Stimulated activated CD4-positive, alpha-beta T cell treated with anti-CD3 and anti-CD28 coated beads, TNF-alpha, amount 100 ng/mL, for 1 hour (primary cell): Measurements from ENCODE around the gene ESR2.

Source experiments
- DNase-seq, 3 donors: peaks; one replicate each; pipeline ENCODE4 v3.0.0-alpha.2; 2020; ENCODE audit warnings: low read depth in 3 of 3, low spot score in 1 of 3

ESR2 gene

DNA sequence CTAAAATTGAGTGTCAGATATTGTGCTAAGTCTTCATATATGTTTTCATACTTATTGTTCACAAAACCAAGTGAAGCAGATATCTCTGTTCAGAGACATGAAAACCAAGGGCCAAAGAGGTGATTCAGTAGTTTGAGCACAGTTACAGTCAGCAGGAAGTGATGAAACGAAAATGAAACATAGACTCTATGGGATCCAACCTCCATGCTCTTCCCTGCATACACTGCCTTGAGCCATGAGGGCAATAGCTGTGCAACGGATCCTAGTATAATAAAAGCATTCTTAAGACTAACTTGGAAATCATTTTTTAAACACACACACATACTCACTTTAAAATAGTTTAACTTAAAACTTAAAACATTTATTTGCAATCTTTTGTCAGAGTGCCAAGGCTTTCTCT, 27.9 kb downstream of the ESR2 start:
- no peak for DNase-seq

DNA sequence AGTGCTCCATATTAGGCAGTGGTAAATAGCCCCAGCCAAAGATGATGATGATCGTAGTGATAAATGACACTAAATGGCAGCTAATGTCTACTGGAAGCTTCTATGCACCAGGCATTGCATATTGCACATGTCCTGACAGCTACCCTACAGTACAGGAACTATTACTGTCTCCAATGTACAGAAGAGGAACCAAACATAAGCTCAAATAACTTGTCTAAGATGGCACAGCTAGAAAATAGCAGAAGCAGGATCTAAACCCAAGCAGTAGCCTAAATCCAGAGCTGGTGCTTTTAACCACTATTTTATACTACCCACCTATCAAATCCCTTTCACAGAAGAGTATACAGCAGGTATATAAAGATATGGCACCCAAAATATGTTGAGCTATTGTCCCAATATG, 28.9 kb downstream of the ESR2 start:
- DNase-seq = no peak

DNA sequence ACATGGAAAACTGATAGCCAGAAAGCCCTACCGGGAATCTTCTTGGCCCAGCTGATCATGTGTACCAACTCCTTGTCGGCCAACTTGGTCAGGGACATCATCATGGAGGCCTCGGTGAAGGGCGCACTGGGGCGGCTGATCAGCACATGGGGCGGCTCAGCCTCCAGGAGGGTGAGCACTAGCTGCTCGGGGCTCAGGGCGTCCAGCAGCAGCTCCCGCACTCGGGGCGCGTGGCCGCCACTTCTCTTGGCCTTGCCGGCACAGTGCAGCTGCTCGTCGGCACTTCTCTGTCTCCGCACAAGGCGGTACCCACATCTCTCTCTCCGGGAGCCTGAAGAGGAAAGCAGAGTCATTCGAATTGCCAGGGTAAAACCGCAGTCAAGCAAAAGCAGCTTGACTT, 33.8 kb downstream of the ESR2 start:
- no peak for DNase-seq

DNA sequence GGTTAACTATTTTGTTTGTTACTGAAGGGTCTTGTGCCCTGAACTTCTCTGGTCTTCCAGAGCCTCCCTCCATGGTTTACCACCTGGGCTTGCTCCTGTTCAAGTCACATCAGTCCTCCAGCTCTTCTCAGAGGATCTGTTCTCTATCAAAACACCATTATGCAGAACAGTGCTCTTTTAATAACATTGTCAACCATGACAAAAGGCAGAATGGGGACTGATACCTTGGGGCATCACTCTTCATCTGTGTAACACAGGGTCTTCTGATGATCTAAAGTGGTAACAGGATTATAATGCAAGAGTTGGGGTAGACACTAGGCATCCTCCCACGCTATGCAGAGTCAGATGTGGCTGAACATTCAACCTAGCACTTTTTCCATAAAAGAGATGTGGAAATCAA, 38.4 kb downstream of the ESR2 start:
- no peak for DNase-seq

DNA sequence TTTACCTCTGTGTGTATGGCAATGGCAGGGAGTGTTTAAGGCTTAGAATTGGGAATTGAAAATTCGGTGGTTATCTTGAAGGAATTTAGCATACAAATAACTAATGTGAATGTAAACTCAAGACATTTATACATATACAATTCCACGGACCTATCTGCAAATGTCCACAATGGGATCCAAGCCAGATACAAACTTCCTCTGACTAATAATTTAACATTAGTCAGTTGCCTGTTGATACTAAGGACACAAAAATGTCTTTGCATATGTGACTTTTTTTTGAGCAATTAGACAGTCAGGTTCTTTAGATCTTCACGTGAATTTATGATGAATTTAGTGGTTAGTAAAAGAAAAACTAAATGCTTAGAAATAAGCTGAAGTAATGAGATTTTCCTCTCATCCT, 40.5 kb downstream of the ESR2 start:
- no peak for DNase-seq

DNA sequence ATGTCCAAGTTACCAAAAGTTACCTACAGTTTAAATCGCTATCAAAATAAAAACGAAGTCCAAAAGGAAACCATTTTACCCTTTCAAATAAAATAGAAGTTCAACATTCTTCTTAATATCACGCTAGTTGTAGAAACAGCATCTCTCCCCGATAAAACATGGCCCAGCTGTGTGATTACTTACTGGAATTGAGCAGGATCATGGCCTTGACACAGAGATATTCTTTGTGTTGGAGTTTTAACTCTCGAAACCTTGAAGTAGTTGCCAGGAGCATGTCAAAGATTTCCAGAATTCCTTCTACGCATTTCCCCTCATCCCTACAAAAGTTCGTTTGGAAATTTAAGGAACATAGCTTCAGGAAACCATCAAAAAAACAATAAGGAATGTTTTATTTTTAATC, 44.8 kb downstream of the ESR2 start:
- DNase-seq = no peak

DNA sequence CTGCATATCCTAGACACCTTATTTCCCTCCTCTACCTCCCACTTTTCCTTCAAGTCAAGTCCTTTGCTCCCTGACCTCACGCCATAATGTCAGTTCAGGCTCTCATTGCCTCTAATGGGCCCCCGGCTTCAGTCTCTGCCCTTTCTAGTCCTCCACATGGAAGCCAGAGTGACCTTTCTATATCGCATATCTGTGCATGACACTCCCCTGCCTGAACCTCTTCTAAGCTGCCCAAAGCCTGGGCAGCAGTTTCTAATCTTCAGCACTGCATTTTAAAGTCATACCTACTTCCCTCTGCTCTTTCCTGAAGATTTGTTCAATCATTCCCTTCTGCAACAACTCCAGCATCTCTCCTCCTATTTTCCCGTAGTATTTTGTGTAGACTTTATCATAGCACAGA, 45.5 kb downstream of the ESR2 start:
- DNase-seq = no peak

DNA sequence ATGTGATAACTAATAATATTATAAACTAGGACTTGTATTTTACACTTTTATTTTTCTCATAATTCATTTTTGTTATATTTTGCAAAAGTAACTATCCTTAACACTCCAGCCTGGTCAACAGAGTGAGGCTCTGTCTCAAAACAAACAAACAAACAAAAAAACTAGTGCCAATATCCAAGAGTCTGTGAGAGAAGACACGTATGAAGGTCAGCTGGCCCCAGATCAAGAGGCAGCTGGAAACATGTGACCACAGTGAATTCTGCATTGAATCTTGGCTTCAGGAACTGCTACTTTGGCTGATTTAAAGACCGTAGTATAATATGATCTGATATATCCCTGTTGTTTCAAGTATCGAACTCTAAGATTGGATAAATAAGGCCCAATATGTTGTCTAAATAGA, 47.0 kb downstream of the ESR2 start:
- DNase-seq = no peak

DNA sequence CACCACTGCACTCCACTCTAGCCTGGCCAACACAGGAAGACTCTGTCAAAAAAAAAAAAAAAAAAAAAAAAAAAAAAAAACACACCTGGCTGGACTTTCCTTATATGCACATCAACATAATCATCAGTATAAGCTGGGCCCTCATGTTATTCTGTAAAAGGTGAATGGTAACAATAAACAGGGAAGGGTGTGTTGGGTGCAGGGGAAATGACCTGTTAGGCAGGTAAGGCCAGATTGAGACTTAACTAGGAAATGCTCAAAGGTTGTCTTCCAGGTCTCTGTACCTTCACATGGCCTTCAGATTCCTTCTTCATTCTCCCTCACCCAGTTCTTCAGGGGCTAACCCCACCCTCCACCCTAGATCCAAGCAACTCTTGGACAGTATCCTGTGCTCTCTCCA, 47.5 kb downstream of the ESR2 start:
- DNase-seq = no peak

DNA sequence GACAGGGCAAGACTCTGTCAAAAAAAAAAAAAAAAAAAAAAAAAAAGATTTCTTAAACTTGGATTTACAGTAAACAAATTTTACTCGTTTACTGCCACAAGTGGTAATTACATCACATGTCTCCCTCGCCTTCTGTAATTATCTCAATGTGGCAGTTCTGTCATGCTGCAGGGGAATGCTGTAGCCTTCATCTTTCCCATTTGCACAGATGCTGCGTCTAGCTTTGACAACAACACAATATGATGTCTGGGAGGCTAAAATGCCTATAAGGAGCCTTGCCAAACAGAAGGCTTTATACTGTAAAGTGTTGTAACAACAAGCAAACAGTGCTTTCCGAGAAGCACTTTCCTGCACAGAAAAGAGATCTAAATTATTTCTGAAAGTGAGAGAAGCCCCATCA, 48.7 kb downstream of the ESR2 start:
- no peak for DNase-seq

DNA sequence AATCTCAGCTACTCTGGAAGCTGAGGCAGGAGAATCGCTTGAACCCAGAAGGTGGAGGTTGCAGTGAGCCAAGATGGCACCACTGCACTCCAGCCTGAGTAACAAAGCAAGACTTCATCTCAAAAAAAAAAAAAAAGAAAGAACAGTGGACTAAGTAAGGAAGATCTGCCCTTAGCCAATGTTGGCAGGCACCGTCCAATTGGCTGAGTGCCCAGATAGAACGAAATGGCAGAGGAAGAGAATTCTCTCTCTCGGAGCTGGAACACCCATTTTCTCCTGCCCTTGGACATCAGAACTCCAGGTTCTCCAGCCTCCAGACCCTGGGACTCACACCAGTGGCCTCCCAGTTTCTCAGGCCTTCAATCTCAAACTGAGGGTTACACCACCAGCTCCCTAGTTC, 49.9 kb downstream of the ESR2 start:
- no peak for DNase-seq

DNA sequence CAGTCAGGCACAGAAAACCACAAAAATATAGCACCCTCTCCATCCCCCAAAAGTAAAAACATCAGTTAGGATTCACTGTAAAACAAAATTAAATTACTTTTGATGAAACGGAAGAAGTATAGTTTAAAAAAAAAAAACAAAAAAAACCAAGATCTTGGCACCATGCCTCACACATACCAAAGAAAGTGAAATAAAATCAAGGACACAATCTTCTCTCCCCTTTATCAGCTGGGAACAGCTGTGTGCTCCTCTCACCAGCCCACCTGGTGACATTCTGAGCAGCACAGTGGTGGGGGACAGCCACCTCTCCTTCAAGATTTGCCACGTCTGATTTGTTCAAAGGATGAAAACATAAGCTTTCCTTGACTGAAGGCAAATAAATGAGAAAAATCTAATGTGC, 55.5 kb downstream of the ESR2 start:
- DNase-seq = no peak

DNA sequence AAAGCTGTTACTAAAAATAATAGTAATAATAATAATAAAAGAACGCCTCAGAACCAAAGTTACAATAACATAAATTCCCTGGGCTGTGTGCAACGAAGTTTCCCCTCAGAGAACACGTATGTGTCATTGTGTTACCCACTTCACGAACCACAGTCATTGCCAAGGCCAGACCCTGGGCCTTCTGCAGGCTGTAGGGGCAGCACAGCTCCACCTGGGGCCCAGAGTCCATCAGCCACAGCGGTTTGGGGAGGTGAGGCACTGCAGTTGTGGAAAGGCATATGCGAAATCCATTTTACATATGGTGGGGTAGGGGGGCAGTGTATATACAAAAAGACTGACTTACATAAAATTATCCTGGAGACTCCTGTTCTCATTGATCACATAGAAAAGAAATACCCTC, 56.1 kb downstream of the ESR2 start:
- no peak for DNase-seq

DNA sequence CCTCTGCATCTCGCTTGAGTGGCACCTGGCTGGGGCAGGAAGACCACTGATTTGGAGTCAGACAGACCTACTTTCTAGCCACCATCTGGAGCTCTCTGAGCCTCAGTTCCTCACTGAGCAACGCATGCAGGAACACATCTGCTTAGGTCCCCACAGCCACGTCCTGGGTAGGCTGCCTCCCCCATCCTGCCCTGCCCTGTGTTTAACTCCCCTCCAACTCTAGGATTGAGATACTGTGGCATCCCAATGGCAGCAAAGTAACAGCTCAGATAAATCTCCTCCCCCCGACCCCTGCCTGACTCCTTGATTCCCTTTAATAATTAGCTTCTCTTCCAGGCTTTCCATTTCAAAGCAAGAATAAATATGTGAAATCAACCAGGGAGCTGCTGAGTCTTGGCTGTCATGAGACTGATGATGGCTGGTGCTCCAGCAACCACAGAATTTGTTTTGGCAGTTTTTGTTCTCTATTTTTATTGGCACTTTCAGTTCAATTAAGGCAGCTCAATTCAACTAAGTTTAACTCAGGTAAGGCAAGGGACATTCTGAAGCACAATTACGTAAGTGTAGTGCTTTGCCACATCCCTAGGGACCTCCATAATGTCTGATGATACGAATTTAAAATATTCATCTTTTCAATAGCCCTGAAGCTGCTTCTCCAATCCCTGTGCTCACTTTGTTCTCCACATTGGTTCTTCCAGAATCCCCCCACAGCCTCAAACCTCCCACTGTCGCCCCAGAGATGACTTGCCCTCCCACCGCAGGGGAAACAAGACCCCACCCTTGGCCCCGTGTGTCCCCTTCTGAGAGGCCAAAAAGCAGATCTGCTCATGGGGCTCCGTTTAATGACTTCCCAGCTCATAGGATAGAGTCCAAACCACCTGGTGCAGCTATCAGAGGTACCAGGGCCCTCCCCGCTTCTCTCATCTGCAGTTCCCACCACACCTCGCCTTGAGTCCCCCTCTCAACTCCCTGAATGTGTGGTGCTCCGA, 58.2 kb downstream of the ESR2 start:
- DNase-seq = no peak

DNA sequence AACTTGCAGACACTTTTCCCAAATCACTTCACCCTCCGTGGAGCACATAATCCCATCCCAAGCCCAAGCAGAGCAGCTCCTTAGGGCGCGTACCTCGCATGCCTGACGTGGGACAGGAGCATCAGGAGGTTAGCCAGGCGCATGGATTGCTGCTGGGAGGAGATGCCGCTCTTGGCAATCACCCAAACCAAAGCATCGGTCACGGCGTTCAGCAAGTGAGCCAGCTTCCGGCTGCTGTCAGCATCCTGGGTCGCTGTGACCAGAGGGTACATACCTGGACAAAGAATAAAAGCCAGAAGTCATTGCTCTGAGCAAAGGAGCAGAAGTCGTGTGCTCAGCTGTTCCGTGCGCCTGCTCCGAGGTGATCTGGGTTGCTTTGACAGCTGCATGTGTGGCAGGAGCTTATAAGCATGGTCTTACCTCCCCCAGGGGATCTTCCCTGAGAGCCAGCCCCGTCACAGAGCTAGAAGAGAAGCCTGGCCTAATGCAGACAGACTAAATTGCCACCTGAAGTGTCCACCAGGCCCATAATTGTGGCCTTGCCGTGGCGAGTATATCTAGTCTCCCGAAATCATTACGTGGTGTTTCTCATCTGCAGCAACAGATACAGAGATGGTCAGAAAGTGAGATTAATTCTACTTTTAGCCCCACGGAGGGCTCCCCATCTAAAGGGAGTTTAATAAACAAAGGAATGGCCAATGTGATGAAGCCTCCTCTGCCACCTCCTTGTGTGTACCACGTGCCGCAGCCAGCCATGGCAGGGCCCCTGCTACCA, 59.1 kb downstream of the ESR2 start:
- DNase-seq = no peak

DNA sequence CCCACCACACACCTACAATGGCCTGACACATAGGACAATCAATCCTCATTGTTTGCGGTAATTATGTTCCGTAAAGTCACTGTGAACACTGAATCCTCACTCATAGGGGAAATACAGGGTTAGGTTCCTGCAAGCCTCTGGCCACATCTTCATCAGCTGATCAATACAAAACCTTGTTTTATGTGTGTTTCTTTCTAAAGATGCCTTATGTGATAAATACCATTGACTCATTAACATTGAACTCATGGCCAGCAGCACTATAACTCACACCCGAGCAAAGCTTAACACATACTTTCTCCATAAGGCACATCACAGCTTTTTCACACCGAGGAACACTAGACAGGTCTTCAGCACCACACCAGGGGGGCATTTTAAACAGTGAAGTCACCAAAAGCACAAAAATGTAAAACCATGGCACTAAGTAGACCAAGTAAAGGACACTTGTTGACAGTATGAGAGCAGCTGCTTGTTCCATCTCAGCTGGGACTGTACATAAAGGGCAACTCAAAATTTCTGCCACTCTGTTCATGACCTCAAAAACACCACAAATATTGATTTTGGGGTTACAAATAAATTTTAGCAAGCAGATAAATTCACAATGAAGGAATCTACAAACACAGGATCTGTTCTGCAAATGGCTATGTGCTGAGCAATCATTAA, 60.5 kb downstream of the ESR2 start:
- DNase-seq = no peak

DNA sequence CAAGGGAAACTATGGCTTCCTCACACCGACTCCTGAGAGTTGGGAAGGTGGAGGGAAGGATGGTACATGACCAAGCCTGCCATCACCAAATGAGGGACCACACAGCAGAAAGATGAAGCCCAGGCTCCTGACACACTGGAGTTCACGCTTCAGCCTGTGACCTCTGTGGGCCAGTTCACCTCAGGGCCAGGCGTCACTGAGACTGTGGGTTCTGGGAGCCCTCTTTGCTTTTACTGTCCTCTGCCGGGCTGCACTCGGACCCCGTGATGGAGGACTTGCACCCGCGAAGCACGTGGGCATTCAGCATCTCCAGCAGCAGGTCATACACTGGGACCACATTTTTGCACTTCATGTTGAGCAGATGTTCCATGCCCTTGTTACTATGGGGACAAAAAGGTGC, 61.2 kb downstream of the ESR2 start:
- DNase-seq = no peak

DNA sequence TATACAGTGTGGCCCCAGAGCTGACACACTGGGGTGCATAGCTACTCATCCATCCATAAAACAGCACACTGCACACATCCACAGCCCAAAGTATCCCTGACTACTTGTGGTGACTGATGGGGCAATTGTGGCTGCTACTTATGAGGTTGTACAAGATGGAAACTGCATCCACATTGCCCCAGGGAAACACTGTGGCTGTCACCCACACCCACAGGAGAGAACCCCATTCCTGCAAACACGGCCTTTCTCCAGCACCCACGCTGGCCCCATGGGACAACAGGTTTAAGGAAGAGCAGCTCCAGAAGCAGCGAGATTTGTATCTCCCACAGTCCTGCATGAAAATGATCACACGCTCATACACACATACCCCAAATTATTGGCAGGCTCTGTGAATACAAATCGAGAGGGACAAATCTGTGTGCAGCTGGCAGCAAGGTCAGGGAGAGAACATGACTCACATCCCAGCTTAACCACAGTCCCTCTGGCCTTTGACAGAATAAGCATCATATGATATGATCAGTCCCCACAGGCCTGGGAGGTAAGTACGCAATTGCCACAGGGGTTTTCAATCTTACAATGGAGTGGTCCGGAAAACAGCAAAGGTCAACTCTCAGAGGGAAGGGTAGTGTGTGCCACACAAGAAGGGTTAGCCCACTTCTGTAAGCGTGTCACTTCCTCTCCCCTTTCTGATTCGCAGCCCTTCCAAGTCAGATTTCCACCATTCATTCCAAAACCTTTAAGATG, 61.9 kb downstream of the ESR2 start:
- no peak for DNase-seq

DNA sequence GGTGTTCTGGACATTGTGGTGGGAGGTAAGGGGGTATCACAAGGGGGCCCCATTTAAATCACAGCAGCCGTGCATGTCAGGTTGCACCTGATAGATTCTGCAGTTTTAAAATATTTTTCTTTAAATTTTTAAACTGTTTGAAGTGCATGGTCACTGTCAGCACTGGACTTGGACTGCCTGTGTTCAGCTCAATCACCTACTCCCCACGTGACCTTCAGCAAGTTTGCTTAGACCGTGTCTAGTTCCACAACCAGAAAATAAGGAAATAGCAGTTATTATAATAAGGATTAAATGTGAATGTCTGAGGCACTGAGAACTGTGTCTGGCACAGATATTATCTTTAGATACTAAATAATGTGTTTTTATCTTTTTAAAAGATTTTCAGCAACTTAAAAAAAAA, 64.7 kb downstream of the ESR2 start:
- DNase-seq = no peak

DNA sequence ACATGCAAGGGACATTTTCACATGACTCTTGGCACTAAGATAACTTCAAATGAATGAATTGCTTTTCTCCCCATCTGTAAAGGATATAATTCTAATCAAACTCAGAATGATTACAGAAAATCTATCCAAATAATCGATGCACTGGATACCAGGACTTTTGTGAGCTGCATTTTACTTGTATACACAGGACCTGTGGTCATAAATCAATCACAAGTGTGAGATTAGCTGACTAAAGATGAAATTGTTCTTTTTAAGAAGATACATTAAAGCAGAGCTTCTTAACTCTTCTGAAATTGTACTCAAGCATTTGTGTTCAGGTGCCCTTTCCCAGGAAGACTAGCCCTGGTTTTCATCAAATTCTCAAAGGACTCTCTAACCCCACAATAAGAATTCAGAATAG, 66.3 kb downstream of the ESR2 start:
- no peak for DNase-seq

DNA sequence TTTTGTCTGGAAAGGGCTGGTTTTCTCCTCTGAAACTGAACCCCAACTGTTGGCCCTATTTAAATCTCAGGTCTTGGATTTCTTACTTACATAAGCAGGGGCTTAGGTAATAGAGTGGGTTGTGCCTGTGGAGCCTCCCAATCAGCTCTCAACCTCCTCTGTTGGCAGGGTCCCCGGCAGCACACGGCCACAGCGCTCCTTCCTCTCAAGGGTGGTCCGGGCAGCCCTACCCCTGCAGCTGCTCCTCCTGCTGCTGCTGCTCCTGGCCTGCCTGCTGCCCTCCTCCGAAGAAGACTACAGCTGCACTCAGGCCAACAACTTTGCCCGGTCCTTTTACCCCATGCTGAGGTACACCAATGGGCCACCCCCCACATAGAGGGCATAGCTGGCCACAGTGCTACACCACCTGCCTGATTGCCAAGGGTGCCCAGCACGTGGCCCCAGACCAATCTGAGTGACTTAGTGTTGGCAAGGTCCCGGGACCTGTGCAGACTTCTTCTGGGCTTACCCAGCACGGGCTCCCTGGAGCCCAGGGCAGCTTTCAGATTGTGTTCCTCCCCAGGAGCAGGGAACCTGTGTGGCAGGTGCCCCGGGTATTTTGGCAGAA, 68.9 kb downstream of the ESR2 start:
- no peak for DNase-seq
